DMS53 (cell line): ENCODE data around the gene HGF.
"Not testable (repeated sequence)": the region's sequence is repeated elsewhere in the genome, so short reads cannot be mapped to it uniquely, and the experiment has no call there.

Source experiments
- DNase-seq: peaks from one replicate; lab custom pipeline; 2025; lab: John Stamatoyannopoulos, UW

Gene HGF

DNA sequence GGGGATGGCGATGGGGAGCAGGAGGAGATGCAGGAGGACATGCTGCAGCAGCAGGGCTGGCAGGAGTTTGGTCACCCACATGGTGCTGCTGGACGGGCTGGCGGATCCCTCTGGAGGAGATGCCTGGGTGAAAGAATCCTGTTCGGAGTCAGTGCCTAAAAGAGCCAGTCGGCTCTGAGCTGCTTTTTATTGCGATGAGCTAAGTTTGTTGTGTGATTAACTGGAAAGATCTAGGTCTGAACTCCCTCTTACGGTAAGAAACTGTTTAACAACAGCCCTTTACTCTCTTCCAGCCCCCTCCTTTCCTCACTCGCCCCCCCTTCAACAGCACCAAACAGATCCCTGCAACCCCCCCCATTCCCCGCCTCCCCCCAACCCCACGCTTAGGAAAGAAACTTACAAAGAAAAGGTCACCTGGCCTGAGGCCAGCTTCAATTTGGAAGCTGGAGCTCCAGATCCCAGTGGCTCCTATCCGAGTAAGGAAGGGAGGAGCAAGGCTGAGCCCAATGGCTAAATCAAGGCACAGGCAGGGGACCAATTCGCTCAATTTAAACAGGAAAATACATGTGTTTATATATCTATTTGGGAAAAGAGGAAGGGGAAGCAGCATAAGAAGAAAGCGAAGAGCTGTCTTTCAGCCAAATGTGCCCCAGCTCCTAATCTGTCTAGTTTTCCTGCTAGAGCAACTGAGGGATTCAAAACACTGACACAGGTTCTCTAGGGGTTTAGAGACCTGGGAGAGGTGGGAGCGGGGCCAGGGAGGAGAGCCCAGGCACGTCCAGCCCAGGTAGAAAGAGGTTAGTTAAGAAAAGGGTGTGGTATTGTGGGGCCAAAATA, at the start of gene HGF:
Gene HGF (minus strand): TSS at position 157 of the 837 bp plus-strand sequence. CDS start 76 bp downstream, at position 81.
- no peak for DNase-seq

DNA sequence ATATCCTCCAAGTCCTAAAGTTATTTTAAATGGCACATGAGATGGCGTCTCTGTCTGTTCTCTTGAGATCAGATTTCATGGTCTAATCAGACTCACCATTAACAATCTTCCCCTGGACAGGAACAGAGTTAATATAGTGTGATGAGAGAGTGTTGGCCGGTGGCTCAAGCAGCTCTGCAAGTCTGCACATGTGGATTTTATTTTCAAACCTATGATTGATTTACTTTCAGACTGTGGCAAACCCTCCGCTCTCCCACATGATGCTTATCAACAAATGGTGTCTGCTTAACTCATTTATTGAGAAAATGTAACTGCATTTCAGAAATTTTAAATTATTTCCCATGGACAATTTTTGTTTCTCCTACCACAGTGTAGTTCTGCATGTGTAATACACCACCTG, 46.5 kb upstream of the HGF start:
- DNase-seq = no peak

DNA sequence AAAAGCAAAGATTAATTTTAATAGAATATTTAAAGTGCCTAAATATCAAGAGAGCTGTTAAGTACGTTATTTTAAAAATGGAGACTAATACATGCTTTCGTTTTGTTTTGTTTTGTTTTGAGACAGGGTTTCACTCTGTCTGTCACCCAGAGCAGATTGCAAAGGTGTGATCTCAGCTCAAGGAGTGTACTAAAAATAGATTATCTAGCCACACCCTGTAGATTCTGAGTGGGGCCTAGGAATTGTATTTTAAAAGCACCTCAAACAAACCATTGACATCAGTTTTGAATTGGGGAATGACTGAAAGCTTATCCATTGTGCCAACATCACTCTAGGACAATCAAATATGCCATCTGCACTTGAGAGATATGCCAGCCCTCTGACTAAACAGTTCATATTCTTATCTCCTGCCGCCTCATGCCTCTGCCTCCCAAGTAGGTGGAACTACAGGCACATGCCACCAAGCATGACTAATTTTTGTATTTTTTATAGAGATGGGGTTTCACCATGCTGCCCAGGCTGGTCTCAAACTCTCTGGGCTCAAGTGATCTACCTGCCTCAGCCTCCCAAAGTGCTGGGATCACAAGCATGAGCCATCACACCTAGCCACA, 43.1 kb upstream of the HGF start:
- not testable (repeated sequence) for DNase-seq

DNA sequence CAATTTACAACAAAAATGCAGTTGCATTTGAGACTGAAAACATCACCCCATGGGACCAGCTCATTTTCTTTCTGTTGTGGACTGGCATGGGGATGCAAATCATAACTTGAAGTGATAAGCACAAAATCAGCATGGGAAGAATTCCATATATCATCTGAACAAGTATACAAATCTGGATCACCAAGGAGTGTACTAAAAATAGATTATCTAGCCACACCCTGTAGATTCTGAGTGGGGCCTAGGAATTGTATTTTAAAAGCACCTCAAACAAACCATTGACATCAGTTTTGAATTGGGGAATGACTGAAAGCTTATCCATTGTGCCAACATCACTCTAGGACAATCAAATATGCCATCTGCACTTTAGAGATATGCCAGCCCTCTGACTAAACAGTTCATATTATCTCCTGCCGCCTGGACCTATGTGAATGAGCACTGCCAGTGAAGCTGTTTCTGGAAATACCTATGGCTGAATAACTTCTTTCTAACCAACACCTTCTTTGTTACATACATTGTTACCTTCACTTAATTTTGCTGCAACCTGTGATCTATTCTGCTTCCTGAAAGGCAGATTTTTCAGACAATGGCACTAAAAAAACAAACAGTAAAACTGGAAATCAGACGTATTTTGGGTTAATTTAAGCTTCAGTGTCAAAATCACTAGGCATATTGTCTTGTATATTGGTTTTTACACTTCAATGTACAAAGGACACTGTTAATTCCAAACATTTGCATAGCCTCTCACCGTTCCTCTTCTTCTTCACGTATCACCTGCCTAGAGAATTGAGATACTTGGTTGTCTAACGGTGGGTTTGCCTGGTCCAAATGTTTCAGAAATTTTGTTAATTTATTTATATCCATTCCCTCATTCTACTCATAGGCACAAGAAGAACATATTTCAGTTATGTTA, 42.4 kb upstream of the HGF start:
- no peak for DNase-seq

DNA sequence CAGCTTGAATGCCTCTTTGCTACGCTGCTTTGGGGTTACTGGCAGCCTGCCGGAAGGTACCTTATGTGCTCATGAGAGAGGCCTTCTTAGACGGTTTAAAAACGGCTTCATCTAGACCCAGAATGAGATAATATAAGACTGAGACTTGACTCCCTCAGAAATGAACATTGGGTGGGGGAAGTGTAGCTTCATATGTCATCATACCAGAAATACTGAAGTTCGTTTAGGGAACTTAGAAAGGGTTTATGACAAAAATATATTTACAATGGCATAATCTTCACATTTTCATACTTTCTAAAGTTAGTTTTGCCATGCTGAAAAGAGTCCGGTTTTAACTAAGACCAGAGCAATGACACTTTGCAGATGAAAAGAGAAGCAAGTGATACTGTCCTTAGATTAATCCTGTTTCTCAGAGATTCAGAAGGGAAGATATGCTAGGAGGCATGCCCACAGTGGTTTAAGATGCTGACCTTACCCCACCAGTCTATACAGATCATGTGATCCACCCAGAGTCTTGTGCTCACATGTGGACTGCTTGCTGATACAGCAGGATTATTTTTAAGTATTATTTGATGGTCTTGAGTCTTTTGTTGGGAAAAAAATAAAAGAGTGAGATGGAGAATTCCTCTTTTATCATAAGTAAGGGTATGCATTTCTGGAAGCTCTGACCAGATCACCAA, 40.8 kb upstream of the HGF start:
- DNase-seq = no peak

DNA sequence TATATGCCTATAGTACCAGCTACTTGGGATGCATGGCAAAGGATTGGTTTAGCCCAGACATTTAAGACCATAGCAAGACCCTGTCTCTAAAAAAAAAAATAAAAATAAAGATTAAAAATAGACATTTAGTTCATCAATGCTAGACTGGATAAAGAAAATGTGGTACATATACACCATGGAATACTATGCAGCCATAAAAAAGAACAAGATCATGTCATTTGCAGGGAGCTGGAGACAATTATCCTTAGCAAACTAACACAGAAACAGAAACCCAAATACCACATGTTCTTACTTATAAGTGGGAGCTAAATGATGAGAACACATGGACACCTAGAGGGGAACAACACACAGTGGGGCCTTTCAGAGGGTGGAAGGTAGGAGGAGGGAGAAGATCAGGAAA, 38.5 kb upstream of the HGF start:
- DNase-seq = not testable (repeated sequence)

DNA sequence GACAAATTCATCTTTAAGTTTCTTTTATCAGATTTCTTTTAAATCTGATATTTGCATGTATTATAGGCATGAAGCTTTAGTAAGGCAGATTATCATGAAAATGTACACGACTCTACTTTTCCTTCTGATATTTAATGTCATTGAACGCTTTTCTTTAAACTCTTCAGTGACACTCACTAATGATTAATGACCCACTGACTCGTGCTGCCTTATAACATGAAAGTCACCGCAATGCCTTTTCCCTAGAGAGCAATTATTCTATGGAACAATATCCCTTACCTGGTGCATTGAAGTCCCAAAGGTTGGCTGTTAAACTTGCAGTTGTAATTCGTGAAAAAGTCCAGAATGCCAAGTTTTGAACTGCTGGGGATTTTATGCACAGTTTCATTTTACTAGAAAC, 33.4 kb upstream of the HGF start:
- no peak for DNase-seq

DNA sequence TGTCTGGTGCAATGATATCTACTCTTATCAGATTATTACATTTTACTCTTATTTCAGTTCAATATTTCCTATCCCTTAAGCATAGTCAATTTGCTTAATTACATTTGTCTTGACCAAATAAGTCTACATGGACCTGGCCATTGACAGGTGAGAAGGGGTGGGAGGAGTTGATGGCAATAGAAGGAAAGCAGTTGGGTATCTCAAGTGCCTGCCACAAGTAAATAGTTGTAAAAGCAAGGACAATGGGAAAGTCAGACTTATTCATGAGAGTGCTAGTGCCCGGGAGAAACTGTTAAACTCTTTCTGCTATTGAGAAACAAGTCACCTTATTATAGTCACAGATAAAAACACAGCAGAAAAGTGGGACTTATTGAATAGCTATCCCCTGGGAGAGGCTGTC, 32.4 kb upstream of the HGF start:
- DNase-seq = no peak

DNA sequence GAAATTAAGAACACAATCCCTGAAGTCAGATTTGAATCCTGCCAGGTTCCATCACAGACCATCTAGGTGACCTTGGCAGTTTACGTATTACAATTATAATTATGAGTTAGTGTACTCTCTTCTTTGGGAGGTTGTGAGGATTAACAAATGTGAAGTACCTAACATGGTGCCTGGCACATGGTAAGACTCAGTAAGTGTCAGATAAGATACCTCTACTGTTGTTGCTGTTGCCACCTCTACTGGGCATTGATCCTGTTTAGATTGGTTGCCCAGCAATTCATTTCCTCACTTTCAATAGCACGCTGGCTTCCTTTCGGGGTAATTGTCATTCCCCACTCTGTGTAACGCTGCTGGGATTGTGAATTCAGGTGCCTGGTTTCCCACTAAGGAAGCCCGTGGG, 31.7 kb upstream of the HGF start:
- DNase-seq = no peak

DNA sequence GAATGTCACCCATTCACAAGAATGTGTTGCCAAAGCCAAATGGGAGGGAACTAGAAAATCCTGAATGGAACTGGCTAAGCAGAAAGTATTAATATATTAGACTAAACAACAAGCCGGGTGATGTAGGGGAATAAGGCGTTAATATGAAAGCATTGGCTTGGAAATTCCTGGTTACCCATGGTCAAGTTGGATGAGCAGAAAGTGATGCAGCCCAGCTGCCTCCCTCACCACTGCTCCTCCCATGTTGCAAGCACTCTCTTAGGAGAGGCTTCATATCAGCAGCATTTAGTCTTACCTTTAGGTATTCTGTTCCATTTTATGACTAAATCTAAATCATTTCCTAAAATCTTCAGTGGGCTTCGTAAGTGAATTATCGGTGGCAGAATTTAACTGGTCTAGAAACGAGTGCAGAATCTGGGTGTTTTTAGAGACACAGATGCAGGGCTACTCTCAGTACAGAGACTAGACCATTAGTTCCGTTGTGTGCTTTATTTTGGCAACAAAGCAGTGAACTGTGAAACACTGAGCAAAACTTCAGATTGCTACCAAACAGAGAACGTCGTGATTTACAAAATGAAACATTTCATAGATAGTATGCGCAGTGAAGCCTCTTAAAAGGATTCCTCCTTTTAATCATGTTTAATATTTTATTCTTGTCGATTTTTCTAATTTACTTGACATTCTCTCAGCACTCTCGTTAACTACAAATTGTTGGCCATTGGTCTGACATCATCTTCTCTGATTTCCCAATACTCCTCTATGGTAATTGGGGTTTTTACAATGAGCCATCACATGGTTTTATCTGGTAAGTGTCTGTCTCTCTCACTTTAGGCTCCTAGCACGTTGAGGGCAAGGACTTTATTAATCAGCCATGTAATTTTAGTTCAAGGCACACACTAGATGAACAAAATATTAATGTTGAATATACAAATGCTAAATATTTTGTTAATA, 22.0 kb upstream of the HGF start:
- DNase-seq = no peak

DNA sequence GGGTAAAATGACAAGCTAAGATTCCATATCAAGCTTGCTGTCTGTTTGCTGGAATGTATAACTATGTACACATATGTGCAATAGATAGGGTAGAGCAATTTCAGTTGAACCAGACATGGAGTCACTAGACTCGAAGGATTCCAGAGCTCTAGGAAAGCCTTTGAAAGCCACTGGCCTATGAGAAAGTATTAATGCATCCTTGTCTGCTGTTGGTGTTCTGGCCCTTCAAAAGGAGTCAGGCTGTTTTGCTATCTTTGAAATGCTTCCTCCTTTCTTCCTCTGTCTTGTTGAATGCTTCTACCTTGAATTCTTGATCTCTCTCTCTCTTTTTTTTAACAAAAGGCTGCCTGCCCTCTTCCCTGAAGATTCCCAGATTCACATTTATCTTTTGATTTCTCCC, 20.8 kb upstream of the HGF start:
- no peak for DNase-seq

DNA sequence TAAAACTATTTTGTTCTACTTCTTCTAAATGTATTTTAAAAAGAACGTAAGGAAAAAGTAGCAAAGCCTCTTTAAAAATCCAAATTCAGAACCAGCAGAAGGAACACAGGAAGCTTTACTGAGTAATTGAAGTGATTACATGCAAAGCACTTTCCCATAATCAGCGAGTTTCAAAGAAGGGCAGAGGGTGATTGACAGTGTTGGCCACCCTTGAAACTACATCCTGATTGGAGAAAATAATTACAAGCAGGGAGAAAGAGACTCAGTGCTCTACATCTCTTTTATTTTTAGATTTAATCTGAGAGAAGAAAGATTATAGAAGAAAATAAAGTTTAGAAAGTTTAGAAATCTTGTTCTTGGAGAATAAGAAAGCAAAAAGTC, 20.3 kb upstream of the HGF start:
- no peak for DNase-seq

DNA sequence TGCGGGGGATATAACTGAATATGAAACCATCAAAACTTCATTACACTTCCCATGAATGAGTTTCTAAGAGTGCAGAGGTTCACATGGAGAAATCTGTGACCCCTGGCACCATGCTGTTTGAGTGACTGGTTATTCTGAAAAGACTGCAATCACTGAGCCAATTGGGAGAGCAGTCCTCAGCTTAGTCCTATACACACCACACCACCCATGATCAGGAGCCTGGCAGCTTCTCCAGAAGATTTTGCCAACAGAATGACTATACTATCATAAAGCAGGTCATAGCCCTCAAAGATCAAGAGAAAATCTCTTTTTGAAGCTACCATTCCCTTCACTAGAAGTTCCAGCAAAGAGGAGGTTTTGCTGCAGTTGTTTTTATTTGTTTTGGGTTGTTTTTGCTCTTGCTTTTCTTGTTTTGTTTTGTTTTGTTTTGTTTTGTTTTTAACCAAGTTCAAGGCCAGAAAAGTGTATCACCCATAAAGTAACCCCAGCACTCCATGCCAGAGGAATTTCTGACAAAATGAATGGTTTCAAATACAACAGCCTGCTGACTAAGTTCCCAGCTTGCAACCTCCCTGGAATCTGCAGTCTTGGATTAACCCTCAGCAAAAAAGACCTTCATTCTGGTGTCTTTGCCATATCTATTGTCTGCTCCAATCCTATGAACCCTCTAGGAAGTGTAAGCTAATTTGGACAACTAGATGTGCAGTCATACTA, 19.7 kb upstream of the HGF start:
- no peak for DNase-seq

DNA sequence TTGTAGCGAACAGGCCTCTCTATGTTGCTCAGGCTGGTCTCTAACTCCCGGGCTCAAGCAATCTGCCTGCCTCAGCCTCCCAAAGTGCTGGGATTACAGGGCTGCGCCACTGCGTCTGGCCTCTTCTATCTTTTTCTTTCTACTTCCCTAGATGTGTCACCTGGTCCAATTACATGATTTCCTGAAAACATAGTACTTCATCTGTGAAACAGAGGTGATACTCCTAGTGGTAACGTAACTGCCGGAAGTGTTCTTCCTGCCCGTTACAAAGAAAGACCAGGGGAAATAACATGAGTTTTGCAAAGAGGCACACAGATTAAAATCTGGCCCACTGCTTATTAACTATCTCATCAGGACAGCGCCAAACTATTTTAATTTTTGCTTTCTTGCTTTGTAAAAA, 18.4 kb upstream of the HGF start:
- no peak for DNase-seq

DNA sequence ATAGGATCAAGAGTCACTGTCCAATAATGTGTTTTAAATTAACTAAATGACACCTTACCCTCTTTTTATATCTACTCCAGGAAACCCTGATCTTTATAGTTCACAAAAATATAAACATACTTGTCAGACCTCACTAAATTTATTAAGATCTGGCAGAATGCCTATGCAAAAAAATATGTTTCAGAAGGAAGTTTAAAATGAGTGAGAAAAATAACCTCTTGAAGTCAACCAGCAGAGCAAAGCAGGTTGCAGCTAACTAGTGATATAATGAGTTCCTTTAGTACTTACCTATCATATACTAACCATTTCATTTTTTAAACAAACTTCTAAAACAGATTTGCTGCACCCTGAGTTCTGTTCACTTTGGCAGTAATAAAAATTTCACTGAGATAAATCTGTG, 14.0 kb upstream of the HGF start:
- no peak for DNase-seq

DNA sequence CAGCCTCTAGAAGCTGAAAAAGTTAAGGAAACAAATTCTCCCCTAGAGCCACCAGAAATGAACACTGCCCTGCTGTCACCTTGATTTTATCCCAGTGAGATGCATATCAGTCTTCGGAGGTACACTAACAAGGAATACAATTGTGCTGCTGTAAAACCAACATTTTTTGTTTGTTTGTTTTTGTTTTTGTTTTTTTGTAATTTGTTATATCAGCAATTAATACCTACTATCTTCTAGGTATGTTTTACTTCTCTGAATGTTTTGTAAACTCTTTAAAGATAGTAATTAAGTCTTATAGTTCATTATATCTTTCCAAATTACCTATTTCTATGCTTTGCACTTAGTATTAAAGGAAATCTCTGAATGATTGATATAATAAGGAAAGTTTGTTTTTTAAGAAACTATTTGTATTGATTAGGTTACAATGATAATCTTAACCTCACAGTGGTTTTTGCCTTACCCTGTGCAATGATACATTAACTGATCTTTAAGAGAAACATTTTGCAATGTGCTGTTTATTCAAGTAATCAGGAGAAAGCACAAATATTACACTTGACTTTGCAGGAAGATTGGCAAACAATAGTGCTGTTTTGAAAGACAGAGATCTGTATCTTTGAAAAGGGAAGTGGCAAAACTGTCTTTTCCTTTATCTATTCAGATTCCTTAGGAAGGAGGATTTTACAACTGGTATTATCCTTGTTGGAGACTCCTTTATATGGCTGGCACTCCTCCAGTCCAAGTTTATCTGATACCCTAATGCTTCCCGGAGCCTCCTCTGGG, 11.3 kb upstream of the HGF start:
- DNase-seq = no peak

DNA sequence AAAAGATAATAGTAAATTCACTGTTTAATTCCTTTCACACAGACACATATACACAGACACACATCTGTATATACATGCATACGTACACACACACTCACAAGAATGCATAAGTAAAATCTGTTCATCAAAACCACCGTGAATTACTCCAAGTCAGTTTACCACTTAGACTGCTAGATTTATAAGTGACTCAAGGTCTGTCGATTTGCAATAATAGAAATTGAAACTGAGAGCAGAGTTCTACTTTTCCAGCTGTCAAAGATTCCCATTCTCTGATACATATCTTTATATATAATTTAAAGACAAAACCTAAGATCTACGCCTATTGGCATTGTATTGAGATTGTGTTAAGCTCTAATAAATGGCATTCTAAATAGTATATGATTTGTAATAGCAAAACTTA, 9.9 kb upstream of the HGF start:
- no peak for DNase-seq

DNA sequence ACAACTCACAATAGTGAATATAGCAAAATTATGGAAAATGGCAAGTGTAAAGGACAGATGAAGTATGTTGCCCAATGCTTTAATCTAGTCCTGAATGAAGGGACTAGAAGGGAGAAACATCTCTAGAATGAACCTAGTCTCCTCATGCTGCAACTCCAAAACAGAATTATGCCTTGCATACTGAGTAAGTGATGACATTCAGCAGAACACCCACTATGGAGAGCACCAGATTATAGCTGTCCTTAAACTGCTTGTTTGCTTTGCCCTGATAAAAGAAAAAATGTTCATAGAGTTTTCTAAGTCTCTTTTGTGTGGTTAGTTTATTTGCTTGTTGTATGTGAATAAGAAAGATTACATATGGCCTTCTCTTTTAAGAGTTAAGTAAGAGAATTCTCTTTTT, 7.8 kb upstream of the HGF start:
- no peak for DNase-seq

DNA sequence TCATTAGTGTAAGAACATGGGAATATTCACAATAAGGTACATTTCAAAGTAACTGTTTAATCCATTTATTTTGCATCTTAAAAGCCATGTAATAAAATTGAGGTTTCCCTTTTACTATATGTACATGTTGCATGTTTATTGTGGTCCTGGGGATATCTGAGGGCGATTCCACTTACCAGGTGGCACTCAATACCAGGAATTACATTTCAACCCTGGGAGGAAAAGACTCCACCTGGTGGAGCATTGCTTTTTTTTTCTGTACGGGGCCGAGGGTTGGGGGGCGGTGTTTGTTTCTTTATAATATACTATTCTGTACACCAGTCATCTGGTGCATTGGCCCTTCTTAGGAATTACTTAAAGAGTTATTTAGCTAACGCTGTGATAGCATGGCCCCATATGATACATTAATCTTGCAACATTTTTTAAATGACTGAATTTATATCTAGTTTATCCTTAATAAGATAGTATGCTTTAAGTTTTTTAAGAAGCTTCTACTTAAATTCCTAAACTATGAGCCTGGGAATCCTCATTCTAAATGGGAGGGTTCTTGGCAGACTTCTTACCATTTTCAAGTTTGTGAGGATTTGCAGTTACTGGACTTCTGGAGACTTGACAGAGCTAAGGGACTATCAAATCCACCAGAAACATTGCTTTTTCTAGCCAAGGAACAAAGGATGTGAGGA, 7.2 kb upstream of the HGF start:
- DNase-seq = peak; percentile 17
